HEK293 (cell line): ENCODE results near the gene PLK3.

Source experiments
- EGR2 ChIP-seq: fragments of 450-650 bp; formaldehyde crosslinking; IDR thresholded peaks from 2 replicates; pipeline ENCODE4 v1.5.1; 2016; ENCODE audit warnings: low read depth, missing biosample characterization, missing genetic modification characterization
- FEZF1 ChIP-seq: fragments of 450-650 bp; formaldehyde crosslinking; IDR thresholded peaks from 2 replicates; pipeline ENCODE4 v1.5.1; 2016; ENCODE audit warnings: missing biosample characterization, missing genetic modification characterization
- KLF7 ChIP-seq: fragments of 450-650 bp; formaldehyde crosslinking; IDR thresholded peaks from 2 replicates; pipeline ENCODE4 v1.5.1; 2016; ENCODE audit warnings: missing biosample characterization, missing genetic modification characterization, borderline replicate concordance
- YY2 ChIP-seq: fragments of 450-650 bp; formaldehyde crosslinking; IDR thresholded peaks from 2 replicates; pipeline ENCODE4 v1.5.1; 2016; ENCODE audit warnings: missing biosample characterization, missing genetic modification characterization
- ZBTB17 ChIP-seq: fragments of 450-650 bp; formaldehyde crosslinking; IDR thresholded peaks from 2 replicates; pipeline ENCODE4 v1.5.1; 2016; ENCODE audit warnings: missing biosample characterization, missing genetic modification characterization
- ZBTB48 ChIP-seq: fragments of 450-650 bp; formaldehyde crosslinking; IDR thresholded peaks from 2 replicates; pipeline ENCODE4 v1.5.1; 2016; ENCODE audit warnings: missing biosample characterization, missing genetic modification characterization
- ZFP69B ChIP-seq: fragments of 450-650 bp; formaldehyde crosslinking; IDR thresholded peaks from 2 replicates; pipeline ENCODE4 v1.5.1; 2016; ENCODE audit warnings: missing biosample characterization, missing genetic modification characterization
- ZIC2 ChIP-seq: fragments of 450-650 bp; formaldehyde crosslinking; IDR thresholded peaks from 2 replicates; pipeline ENCODE4 v1.5.1; 2016; ENCODE audit warnings: missing biosample characterization, missing genetic modification characterization
- ZNF138 ChIP-seq: fragments of 450-650 bp; formaldehyde crosslinking; IDR thresholded peaks from 2 replicates; pipeline ENCODE4 v1.5.1; 2016; ENCODE audit warnings: missing biosample characterization, missing genetic modification characterization, borderline replicate concordance
- ZNF140 ChIP-seq: fragments of 450-650 bp; formaldehyde crosslinking; IDR thresholded peaks from 2 replicates; pipeline ENCODE4 v1.5.1; 2016; ENCODE audit warnings: missing biosample characterization, missing genetic modification characterization
- ZNF2 ChIP-seq: fragments of 450-650 bp; formaldehyde crosslinking; IDR thresholded peaks from 2 replicates; pipeline ENCODE4 v1.5.1; 2016; ENCODE audit warnings: missing biosample characterization, missing genetic modification characterization
- ZNF23 ChIP-seq: fragments of 450-650 bp; formaldehyde crosslinking; IDR thresholded peaks from 2 replicates; pipeline ENCODE4 v1.5.1; 2016; ENCODE audit warnings: missing biosample characterization, missing genetic modification characterization, borderline replicate concordance
- ZNF239 ChIP-seq: fragments of 450-650 bp; formaldehyde crosslinking; IDR thresholded peaks from 2 replicates; pipeline ENCODE4 v1.5.1; 2016; ENCODE audit warnings: missing biosample characterization, missing genetic modification characterization
- ZNF266 ChIP-seq: fragments of 450-650 bp; formaldehyde crosslinking; IDR thresholded peaks from 2 replicates; pipeline ENCODE4 v1.5.1; 2016; ENCODE audit warnings: missing biosample characterization, missing genetic modification characterization, low read depth
- ZNF274 ChIP-seq, 2 experiments: fragments of 200-500 bp in 1 of 2; fragments of 450-650 bp in 1 of 2; sonication (Bioruptor generic) in 1 of 2; formaldehyde crosslinking in 1 of 2; IDR thresholded peaks; 2 replicates each; pipeline versions ENCODE4 v1.5.1 to v1.6.1; 2014 to 2016; ENCODE audit warnings: borderline replicate concordance in 1 of 2, inconsistent platforms in 1 of 2, low read length in 1 of 2, missing biosample characterization in 1 of 2, missing genetic modification characterization in 1 of 2
- ZNF335 ChIP-seq: fragments of 450-650 bp; formaldehyde crosslinking; conservative IDR thresholded peaks from 2 replicates; pipeline ENCODE4 v1.5.1; 2016; ENCODE audit warnings: missing biosample characterization, missing genetic modification characterization
- ZNF354C ChIP-seq: fragments of 450-650 bp; formaldehyde crosslinking; IDR thresholded peaks from 2 replicates; pipeline ENCODE4 v1.5.1; 2016; ENCODE audit warnings: missing biosample characterization, missing genetic modification characterization, low read depth, borderline replicate concordance
- ZNF394 ChIP-seq: fragments of 450-650 bp; formaldehyde crosslinking; IDR thresholded peaks from 2 replicates; pipeline ENCODE4 v1.5.1; 2016; ENCODE audit warnings: missing biosample characterization, missing genetic modification characterization, mild to moderate bottlenecking, moderate library complexity, borderline replicate concordance
- ZNF473 ChIP-seq: fragments of 450-650 bp; formaldehyde crosslinking; IDR thresholded peaks from 2 replicates; pipeline ENCODE4 v1.5.1; 2017; ENCODE audit warnings: missing biosample characterization, missing genetic modification characterization
- ZNF501 ChIP-seq: fragments of 450-650 bp; formaldehyde crosslinking; IDR thresholded peaks from 2 replicates; pipeline ENCODE4 v1.5.1; 2016; ENCODE audit warnings: missing biosample characterization, missing genetic modification characterization
- ZNF549 ChIP-seq: fragments of 450-650 bp; IDR thresholded peaks from 2 replicates; pipeline ENCODE4 v1.5.1; 2018; ENCODE audit warnings: missing biosample characterization, missing genetic modification characterization, mild to moderate bottlenecking, inconsistent platforms, moderate library complexity
- ZNF596 ChIP-seq: fragments of 450-650 bp; IDR thresholded peaks from 2 replicates; pipeline ENCODE4 v1.5.0; 2018; ENCODE audit warnings: missing biosample characterization, mild to moderate bottlenecking, missing genetic modification characterization, moderate library complexity
- ZNF768 ChIP-seq: fragments of 450-650 bp; formaldehyde crosslinking; IDR thresholded peaks from 2 replicates; pipeline ENCODE4 v1.5.1; 2018; ENCODE audit warnings: missing biosample characterization, mild to moderate bottlenecking, missing genetic modification characterization
- ZNF776 ChIP-seq: fragments of 450-650 bp; formaldehyde crosslinking; IDR thresholded peaks from 2 replicates; pipeline ENCODE4 v1.5.0; 2017; ENCODE audit warnings: missing biosample characterization, missing genetic modification characterization, borderline replicate concordance
- TF ChIP-seq, protein P1 (sequence below): fragments of 450-650 bp; formaldehyde crosslinking; IDR thresholded peaks from 2 replicates; pipeline ENCODE4 v1.5.1; 2017; ENCODE audit warnings: missing biosample characterization, missing genetic modification characterization
- TF ChIP-seq, protein P2 (sequence below): fragments of 450-650 bp; formaldehyde crosslinking; IDR thresholded peaks from 2 replicates; pipeline ENCODE4 v1.5.1; 2016; ENCODE audit warnings: missing biosample characterization, missing genetic modification characterization, borderline replicate concordance
- TF ChIP-seq, protein P3 (sequence below): fragments of 450-650 bp; formaldehyde crosslinking; IDR thresholded peaks from 2 replicates; pipeline ENCODE4 v1.5.1; 2016; ENCODE audit warnings: missing biosample characterization, missing genetic modification characterization
- TF ChIP-seq, protein P4 (sequence below): fragments of 450-650 bp; formaldehyde crosslinking; IDR thresholded peaks from 2 replicates; pipeline ENCODE4 v1.5.1; 2016; ENCODE audit warnings: missing biosample characterization, missing genetic modification characterization
- TF ChIP-seq, protein P5 (sequence below): fragments of 450-650 bp; formaldehyde crosslinking; IDR thresholded peaks from 2 replicates; pipeline ENCODE4 v1.5.1; 2017; ENCODE audit warnings: missing biosample characterization, missing genetic modification characterization

Gene PLK3

DNA sequence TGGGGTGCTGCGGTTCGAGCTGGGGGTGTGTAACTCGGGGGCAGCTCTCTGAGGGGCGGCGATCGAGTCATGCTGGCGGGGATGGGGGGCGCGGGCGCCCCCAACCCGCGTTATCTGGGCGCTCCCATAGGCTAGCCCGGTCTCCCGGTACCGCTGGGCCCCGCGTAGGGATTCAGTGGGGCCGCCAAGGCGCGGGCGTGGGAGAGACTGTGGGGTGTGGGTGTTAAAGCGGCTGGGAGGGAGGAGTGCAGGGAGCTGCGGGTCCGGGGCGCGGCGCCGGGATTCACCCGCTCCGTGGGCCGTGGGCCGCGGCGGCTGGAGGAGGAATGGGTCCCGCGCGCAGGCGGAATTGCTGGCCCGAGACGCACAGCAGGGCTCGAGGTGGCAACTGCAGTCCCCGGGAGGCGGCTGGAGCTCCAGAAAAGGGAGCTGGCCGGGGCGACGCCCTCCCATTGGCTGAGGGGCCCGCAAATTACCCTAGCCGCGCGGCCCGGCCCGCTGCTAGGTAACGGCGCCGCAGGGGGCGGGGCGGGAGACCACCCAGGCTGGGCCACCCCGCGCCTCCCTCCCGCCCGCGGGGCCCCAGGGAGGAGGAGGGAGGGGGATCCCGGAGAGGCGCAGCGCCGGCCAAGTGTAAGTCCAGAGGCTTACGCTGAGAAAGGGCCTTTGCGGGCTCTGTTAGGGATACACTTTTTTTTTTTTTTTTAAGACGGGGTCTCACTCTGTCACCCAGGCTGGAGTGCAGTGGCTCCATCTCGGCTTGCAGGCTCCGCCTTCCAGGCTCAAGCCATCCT lies 42.9 kb downstream of the PLK3 start, which contains the start of gene PTCH2 (continued):
- TF ChIP-seq ZIC2 (peak; percentile 91), YY2 (no peak), ZNF138 (tag by site-specific recombination) (no peak), ZNF335 (tag by site-specific recombination) (peak; percentile 90), ZFP69B (peak; percentile 87), ZBTB17 (tag by site-specific recombination) (peak; percentile 60; the same call in 1 of the 2 replicates), ZNF394 (tag by site-specific recombination) (peak; percentile 36), ZNF768 (tag by site-specific recombination) (no peak; the same call in 1 of the 2 replicates), ZBTB48 (peak; percentile 60), ZNF266 (tag by site-specific recombination) (no peak), ZNF776 (tag by site-specific recombination) (no peak), EGR2 (tag by site-specific recombination) (peak; percentile 97), ZNF2 (tag by site-specific recombination) (peak; percentile 52; the same call in 1 of the 2 replicates), KLF7 (tag by site-specific recombination) (no peak; the same call in 1 of the 2 replicates), ZNF596 (no peak), ZNF23 (no peak), ZNF549 (tag by site-specific recombination) (no peak), ZNF140 (peak; percentile 96), FEZF1 (tag by site-specific recombination) (peak; percentile 77), ZNF354C (no peak), ZNF274 (IDR thresholded peaks at IDR 0.05; ENCODE audit: low read length) (no peak), ZNF274 (tag by site-specific recombination; IDR thresholded peaks at IDR 0.05; ENCODE audit: borderline replicate concordance) (no peak), ZNF501 (tag by site-specific recombination) (peak; percentile 83), ZNF473 (tag by site-specific recombination) (no peak), ZNF239 (no peak)
- TF ChIP-seq, protein P1, sequence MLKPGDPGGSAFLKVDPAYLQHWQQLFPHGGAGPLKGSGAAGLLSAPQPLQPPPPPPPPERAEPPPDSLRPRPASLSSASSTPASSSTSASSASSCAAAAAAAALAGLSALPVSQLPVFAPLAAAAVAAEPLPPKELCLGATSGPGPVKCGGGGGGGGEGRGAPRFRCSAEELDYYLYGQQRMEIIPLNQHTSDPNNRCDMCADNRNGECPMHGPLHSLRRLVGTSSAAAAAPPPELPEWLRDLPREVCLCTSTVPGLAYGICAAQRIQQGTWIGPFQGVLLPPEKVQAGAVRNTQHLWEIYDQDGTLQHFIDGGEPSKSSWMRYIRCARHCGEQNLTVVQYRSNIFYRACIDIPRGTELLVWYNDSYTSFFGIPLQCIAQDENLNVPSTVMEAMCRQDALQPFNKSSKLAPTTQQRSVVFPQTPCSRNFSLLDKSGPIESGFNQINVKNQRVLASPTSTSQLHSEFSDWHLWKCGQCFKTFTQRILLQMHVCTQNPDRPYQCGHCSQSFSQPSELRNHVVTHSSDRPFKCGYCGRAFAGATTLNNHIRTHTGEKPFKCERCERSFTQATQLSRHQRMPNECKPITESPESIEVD (tag by site-specific recombination), result no peak
- TF ChIP-seq, protein P2, sequence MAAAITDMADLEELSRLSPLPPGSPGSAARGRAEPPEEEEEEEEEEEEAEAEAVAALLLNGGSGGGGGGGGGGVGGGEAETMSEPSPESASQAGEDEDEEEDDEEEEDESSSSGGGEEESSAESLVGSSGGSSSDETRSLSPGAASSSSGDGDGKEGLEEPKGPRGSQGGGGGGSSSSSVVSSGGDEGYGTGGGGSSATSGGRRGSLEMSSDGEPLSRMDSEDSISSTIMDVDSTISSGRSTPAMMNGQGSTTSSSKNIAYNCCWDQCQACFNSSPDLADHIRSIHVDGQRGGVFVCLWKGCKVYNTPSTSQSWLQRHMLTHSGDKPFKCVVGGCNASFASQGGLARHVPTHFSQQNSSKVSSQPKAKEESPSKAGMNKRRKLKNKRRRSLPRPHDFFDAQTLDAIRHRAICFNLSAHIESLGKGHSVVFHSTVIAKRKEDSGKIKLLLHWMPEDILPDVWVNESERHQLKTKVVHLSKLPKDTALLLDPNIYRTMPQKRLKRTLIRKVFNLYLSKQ (tag by site-specific recombination), result no peak
- TF ChIP-seq, protein P3, sequence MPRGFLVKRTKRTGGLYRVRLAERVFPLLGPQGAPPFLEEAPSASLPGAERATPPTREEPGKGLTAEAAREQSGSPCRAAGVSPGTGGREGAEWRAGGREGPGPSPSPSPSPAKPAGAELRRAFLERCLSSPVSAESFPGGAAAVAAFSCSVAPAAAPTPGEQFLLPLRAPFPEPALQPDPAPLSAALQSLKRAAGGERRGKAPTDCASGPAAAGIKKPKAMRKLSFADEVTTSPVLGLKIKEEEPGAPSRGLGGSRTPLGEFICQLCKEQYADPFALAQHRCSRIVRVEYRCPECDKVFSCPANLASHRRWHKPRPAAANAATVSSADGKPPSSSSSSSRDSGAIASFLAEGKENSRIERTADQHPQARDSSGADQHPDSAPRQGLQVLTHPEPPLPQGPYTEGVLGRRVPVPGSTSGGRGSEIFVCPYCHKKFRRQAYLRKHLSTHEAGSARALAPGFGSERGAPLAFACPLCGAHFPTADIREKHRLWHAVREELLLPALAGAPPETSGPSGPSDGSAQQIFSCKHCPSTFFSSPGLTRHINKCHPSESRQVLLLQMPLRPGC (tag by site-specific recombination), result no peak
- TF ChIP-seq, protein P4, sequence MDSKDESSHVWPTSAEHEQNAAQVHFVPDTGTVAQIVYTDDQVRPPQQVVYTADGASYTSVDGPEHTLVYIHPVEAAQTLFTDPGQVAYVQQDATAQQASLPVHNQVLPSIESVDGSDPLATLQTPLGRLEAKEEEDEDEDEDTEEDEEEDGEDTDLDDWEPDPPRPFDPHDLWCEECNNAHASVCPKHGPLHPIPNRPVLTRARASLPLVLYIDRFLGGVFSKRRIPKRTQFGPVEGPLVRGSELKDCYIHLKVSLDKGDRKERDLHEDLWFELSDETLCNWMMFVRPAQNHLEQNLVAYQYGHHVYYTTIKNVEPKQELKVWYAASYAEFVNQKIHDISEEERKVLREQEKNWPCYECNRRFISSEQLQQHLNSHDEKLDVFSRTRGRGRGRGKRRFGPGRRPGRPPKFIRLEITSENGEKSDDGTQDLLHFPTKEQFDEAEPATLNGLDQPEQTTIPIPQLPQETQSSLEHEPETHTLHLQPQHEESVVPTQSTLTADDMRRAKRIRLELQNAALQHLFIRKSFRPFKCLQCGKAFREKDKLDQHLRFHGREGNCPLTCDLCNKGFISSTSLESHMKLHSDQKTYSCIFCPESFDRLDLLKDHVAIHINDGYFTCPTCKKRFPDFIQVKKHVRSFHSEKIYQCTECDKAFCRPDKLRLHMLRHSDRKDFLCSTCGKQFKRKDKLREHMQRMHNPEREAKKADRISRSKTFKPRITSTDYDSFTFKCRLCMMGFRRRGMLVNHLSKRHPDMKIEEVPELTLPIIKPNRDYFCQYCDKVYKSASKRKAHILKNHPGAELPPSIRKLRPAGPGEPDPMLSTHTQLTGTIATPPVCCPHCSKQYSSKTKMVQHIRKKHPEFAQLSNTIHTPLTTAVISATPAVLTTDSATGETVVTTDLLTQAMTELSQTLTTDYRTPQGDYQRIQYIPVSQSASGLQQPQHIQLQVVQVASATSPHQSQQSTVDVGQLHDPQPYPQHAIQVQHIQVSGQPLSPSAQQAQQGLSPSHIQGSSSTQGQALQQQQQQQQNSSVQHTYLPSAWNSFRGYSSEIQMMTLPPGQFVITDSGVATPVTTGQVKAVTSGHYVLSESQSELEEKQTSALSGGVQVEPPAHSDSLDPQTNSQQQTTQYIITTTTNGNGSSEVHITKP (tag by site-specific recombination), result peak; percentile 41
- TF ChIP-seq, protein P5, sequence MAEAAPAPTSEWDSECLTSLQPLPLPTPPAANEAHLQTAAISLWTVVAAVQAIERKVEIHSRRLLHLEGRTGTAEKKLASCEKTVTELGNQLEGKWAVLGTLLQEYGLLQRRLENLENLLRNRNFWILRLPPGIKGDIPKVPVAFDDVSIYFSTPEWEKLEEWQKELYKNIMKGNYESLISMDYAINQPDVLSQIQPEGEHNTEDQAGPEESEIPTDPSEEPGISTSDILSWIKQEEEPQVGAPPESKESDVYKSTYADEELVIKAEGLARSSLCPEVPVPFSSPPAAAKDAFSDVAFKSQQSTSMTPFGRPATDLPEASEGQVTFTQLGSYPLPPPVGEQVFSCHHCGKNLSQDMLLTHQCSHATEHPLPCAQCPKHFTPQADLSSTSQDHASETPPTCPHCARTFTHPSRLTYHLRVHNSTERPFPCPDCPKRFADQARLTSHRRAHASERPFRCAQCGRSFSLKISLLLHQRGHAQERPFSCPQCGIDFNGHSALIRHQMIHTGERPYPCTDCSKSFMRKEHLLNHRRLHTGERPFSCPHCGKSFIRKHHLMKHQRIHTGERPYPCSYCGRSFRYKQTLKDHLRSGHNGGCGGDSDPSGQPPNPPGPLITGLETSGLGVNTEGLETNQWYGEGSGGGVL (tag by site-specific recombination), result peak; percentile 79
